B cell (primary cell): ENCODE measurements around the gene LYPD3. TPM values are rescaled to one million over a fixed set of nuclear protein-coding genes. Genes with fewer than 3 reads are reported as not detected.

Source experiments
- ATAC-seq: fragments of 200-7000 bp; cut with Tn5 transposase; one replicate; pipeline ENCODE4 v1.10.0; 2021; ENCODE audit warnings: low read depth, mild to moderate bottlenecking, moderate number of reproducible peaks, moderate library complexity
- CTCF ChIA-PET: fragments of 350-600 bp; sonication (Branson Sonifier 250); formaldehyde crosslinking; loops from one replicate; lab custom pipeline; 2021; ENCODE audit warnings: antibody characterized with exemption, inconsistent platforms; lab: Charles Lee
- POLR2A ChIA-PET: fragments of 350-600 bp; sonication (Branson Sonifier 250); formaldehyde crosslinking; loops from one replicate; lab custom pipeline; 2021; ENCODE audit warnings: antibody characterized with exemption; lab: Charles Lee
- DNase-seq: peaks from one replicate; pipeline ENCODE4 v3.0.0; 2013
- H2AFZ ChIP-seq: 2 replicates; pipeline ENCODE4 v1.6.1; 2012; ENCODE audit warnings: mild to moderate bottlenecking, low read depth, low read length; ENCODE audit not compliant: insufficient read depth, poor library complexity, severe bottlenecking
- H3K27ac ChIP-seq, 2 donors: 1 replicate in 1 of 2; 2 replicates in 1 of 2; pipeline ENCODE4 v1.5.1; 2012 to 2013; ENCODE audit warnings: low read length in 2 of 2, mild to moderate bottlenecking in 2 of 2, moderate library complexity in 1 of 2
- H3K27me3 ChIP-seq, 4 experiments: fragments of 200-600 bp in 1 of 4; sonication (generic) in 1 of 4; replicated peaks in 1 of 4; 1 replicate in 2 of 4; 2 replicates in 2 of 4; pipeline versions ENCODE4 v1.6.1 to v1.7.0; 2013 to 2016; ENCODE audit warnings: low read length in 3 of 4, mild to moderate bottlenecking in 2 of 4, mixed read lengths in 1 of 4, moderate library complexity in 1 of 4; ENCODE audit not compliant: insufficient read depth in 4 of 4, control insufficient read depth in 3 of 4; ENCODE audit errors: control extremely low read depth in 1 of 4
- H3K36me3 ChIP-seq, 2 experiments: replicated peaks in 1 of 2; 1 replicate in 1 of 2; 2 replicates in 1 of 2; pipeline versions ENCODE4 v1.6.1 to v1.7.1; 2013; ENCODE audit warnings: low read length in 1 of 2; ENCODE audit not compliant: insufficient read depth in 2 of 2, control insufficient read depth in 1 of 2; ENCODE audit errors: control extremely low read depth in 1 of 2, extremely low read depth in 1 of 2
- H3K4me1 ChIP-seq, 2 donors: fragments of 200-600 bp in 1 of 2; sonication (generic) in 1 of 2; 1 replicate in 1 of 2; 2 replicates in 1 of 2; pipeline versions ENCODE4 v1.5.1 to v1.6.1; 2013 to 2017; ENCODE audit warnings: low read length in 2 of 2; ENCODE audit not compliant: control insufficient read depth in 2 of 2, insufficient read depth in 2 of 2
- H3K4me2 ChIP-seq: replicated peaks from 2 replicates; pipeline ENCODE3; 2012; ENCODE audit warnings: mild to moderate bottlenecking, low read depth, low read length; ENCODE audit not compliant: poor library complexity, severe bottlenecking
- H3K4me3 ChIP-seq, 5 experiments: fragments of 200-600 bp in 1 of 5; sonication (generic) in 1 of 5; 1 replicate in 3 of 5; 2 replicates in 2 of 5; pipeline versions ENCODE4 v1.5.1 to v1.7.0; 2011 to 2016; ENCODE audit warnings: low read length in 4 of 5, mild to moderate bottlenecking in 4 of 5, low read depth in 2 of 5, control low read depth in 1 of 5, moderate library complexity in 1 of 5; ENCODE audit not compliant: insufficient read depth in 1 of 5; ENCODE audit errors: control extremely low read depth in 1 of 5, extremely low read depth in 1 of 5
- H3K79me2 ChIP-seq: fragments of 200-600 bp; sonication (generic); one replicate; pipeline ENCODE4 v1.6.0; 2016; ENCODE audit warnings: low read length; ENCODE audit not compliant: control insufficient read depth, insufficient read depth
- H3K9ac ChIP-seq: fragments of 200-600 bp; sonication (generic); 2 replicates; pipeline ENCODE4 v1.6.1; 2017; ENCODE audit warnings: mild to moderate bottlenecking, low read length, moderate library complexity
- H3K9me3 ChIP-seq, 3 donors: one replicate each; pipeline versions ENCODE4 v1.6.1 to v1.7.1; 2013; ENCODE audit warnings: low read length in 2 of 3; ENCODE audit not compliant: control insufficient read depth in 2 of 3, insufficient read depth in 1 of 3; ENCODE audit errors: control extremely low read depth in 1 of 3
- H4K20me1 ChIP-seq: 2 replicates; pipeline ENCODE4 v1.6.0; 2012; ENCODE audit warnings: mild to moderate bottlenecking, low read length; ENCODE audit not compliant: insufficient read depth, control insufficient read depth, poor library complexity, severe bottlenecking
- H3K27ac Mint-ChIP-seq: one replicate; pipeline ENCODE4 v1.8.0; 2021; ENCODE audit warnings: mixed read lengths
- H3K27me3 Mint-ChIP-seq: one replicate; pipeline ENCODE4 v1.8.0; 2021; ENCODE audit warnings: mixed read lengths
- H3K4me1 Mint-ChIP-seq: one replicate; pipeline ENCODE4 v1.8.0; 2021; ENCODE audit warnings: mixed read lengths
- H3K4me3 Mint-ChIP-seq: one replicate; pipeline ENCODE4 v1.8.0; 2021; ENCODE audit warnings: mixed read lengths
- H3K9me3 Mint-ChIP-seq: one replicate; pipeline ENCODE4 v1.8.0; 2022; ENCODE audit warnings: mixed read lengths; ENCODE audit not compliant: insufficient read depth
- CTCF ChIP-seq: fragments of 200-600 bp; IDR thresholded peaks from one replicate; pipeline ENCODE4 v1.8.0; 2022; ENCODE audit warnings: antibody characterized with exemption, mild to moderate bottlenecking
- EZH2 ChIP-seq: IDR thresholded peaks from 2 replicates; pipeline ENCODE4 v1.6.1; 2012; ENCODE audit warnings: borderline replicate concordance, low read depth, mild to moderate bottlenecking, moderate library complexity, low read length; ENCODE audit not compliant: insufficient read depth, poor library complexity, severe bottlenecking
- WGBS: methylation state at CpG from one replicate; pipeline ENCODE4 v1.1.5; 2013; ENCODE audit warnings: missing lambda C conversion rate; ENCODE audit not compliant: insufficient coverage; 5-methylcytosine and 5-hydroxymethylcytosine counted together
- intact Hi-C: fragments of 100-400 bp; cut with micrococcal nuclease; formaldehyde crosslinking; loops from one replicate; pipeline ENCODE4 v1.10.0; 2022
- polyA plus RNA-seq: library from polyadenylated mRNA; depleted of rRNA; stranded (reverse); fragments of >200 nt; gene quantifications from 2 replicates; pipeline ENCODE4 v1.2.3, GENCODE V29; 2012
- total RNA-seq, 2 donors: library from RNA; stranded (reverse); fragments of 120-200 nt in 1 of 2; gene quantifications; 1 replicate in 1 of 2; 2 replicates in 1 of 2; pipeline versions ENCODE4 v1.2.3 to v1.2.4, GENCODE V29; 2013 to 2022

Gene LYPD3
- total and polyA plus RNA-seq, 2 donors (not counting 1 experiment from before 2014, with no cell fraction given) = 0.27 to 2.2 TPM

- no peak overlapping the region for H3K4me3 Mint-ChIP-seq
- H3K9ac ChIP-seq = no peak overlapping the region
- intact Hi-C loops = no loop called here
- TF ChIP-seq EZH2 = no peak
- TF ChIP-seq CTCF = no peak
- peak overlapping the region; percentile 75 for H3K27ac Mint-ChIP-seq
- ChIA-PET CTCF (interaction anchor here (0.5 to 1.1 kb wide), 2 partner anchors 105 to 174 kb away, joined by 3 to 4 read pairs; no protein-coding TSS in a partner anchor), POLR2A (interaction anchor here (0.6 to 0.7 kb wide), 3 partner anchors 15 to 1950 kb away, joined by 3 to 4 read pairs (median 4); no protein-coding TSS in a partner anchor)
- peak overlapping the region; percentile 28 for H3K4me2 ChIP-seq
- no peaks in the 10 kb centered on the region for H3K27me3 ChIP-seq
- H4K20me1 ChIP-seq = no peaks in the 10 kb centered on the region
- no CpG with 5 or more reads among the region's 5 CpGs for WGBS
- peaks cover 27% of the 10 kb centered on the region for H3K4me1 Mint-ChIP-seq
- H3K9me3 ChIP-seq = no peaks in the 10 kb centered on the region
- no peak overlapping the region for H3K4me3 ChIP-seq
- H3K27ac ChIP-seq = no peak overlapping the region
- H3K4me1 ChIP-seq = peaks cover 32 to 36% of the 10 kb centered on the region in 2 donors
- DNase-seq = no peak
- H2AFZ ChIP-seq = no peak overlapping the region
- H3K79me2 ChIP-seq = no peaks in the 10 kb centered on the region
- H3K27me3 Mint-ChIP-seq = no peaks in the 10 kb centered on the region
- no peak for ATAC-seq
- no peaks in the 10 kb centered on the region for H3K9me3 Mint-ChIP-seq
- H3K36me3 ChIP-seq = no peaks in the 10 kb centered on the region
These were observed 23.9 kb upstream of the LYPD3 start for GRCh38 chr19:43489310-43489709.

GRCh38 chr19:43488179-43488578 lies 22.8 kb upstream of the LYPD3 start:
- no peaks in the 10 kb centered on the region for H3K79me2 ChIP-seq
- peaks cover 32 to 36% of the 10 kb centered on the region in 2 donors for H3K4me1 ChIP-seq
- H3K27me3 ChIP-seq = no peaks in the 10 kb centered on the region
- ATAC-seq (no peak), DNase-seq (no peak)
- H3K27ac ChIP-seq = no peak overlapping the region
- intact Hi-C loops = no loop called here
- ChIA-PET CTCF (interaction anchor here (1.1 kb wide), 1 partner anchor 32 kb away, joined by 6 read pairs; no protein-coding TSS in a partner anchor), POLR2A (interaction anchor here (0.7 kb wide), 1 partner anchor 24 kb away, joined by 3 read pairs; no protein-coding TSS in a partner anchor)
- no peak overlapping the region for H3K9ac ChIP-seq
- H3K36me3 ChIP-seq = no peaks in the 10 kb centered on the region
- H3K9me3 ChIP-seq = no peaks in the 10 kb centered on the region
- no peaks in the 10 kb centered on the region for H3K27me3 Mint-ChIP-seq
- no peaks in the 10 kb centered on the region for H4K20me1 ChIP-seq
- 96% methylated on average over 3 of the region's 8 CpGs for whole genome bisulfite sequencing
- no peak overlapping the region for H3K27ac Mint-ChIP-seq
- H3K9me3 Mint-ChIP-seq = no peaks in the 10 kb centered on the region
- no peak overlapping the region for H2AFZ ChIP-seq
- peak overlapping the region; percentile 57 for H3K4me2 ChIP-seq
- peaks cover 27% of the 10 kb centered on the region for H3K4me1 Mint-ChIP-seq
- H3K4me3 Mint-ChIP-seq = no peak overlapping the region
- no peak overlapping the region for H3K4me3 ChIP-seq
- TF ChIP-seq CTCF (no peak), EZH2 (no peak)
